Calu3 (cell line): Measurements from ENCODE around the gene CLCNKA. TPM values are rescaled to one million over a fixed set of nuclear protein-coding genes. Genes with fewer than 3 reads are reported as not detected.

Source experiments
- Bru-seq: library from RNA; stranded (reverse); fragments of 400-500 nt; gene quantifications from one replicate; lab custom pipeline; 2021; lab: Mats Ljungman, UMichigan
- BruChase-seq, 2 experiments: library from RNA; stranded (reverse); fragments of 400-500 nt; gene quantifications; one replicate each; lab custom pipeline; 2021; lab: Mats Ljungman, UMichigan
- BruUV-seq: library from RNA; stranded (reverse); fragments of 400-500 nt; replicated peaks from 2 replicates; lab custom pipeline; 2021; lab: Mats Ljungman, UMichigan
- CTCF ChIA-PET: fragments of 300-600 bp; sonication (Branson Sonifier 250); formaldehyde crosslinking; loops from one replicate; lab custom pipeline; 2022; ENCODE audit warnings: antibody characterized with exemption; lab: Charles Lee
- DNase-seq: peaks from one replicate; pipeline ENCODE4 v3.0.0; 2022
- H3K27ac Mint-ChIP-seq: one replicate; pipeline ENCODE4 v1.8.0; 2022; ENCODE audit warnings: mixed read lengths; ENCODE audit not compliant: unreplicated experiment
- H3K27me3 Mint-ChIP-seq: one replicate; pipeline ENCODE4 v1.8.0; 2022; ENCODE audit warnings: mixed read lengths; ENCODE audit not compliant: unreplicated experiment
- H3K36me3 Mint-ChIP-seq: one replicate; pipeline ENCODE4 v1.8.0; 2022; ENCODE audit warnings: mild to moderate bottlenecking, moderate library complexity, mixed read lengths; ENCODE audit not compliant: insufficient read depth, unreplicated experiment
- H3K4me1 Mint-ChIP-seq: one replicate; pipeline ENCODE4 v1.8.0; 2022; ENCODE audit warnings: mild to moderate bottlenecking, low read depth, mixed read lengths; ENCODE audit not compliant: unreplicated experiment
- H3K4me3 Mint-ChIP-seq: one replicate; pipeline ENCODE4 v1.8.0; 2022; ENCODE audit warnings: mild to moderate bottlenecking, low read depth, moderate library complexity, mixed read lengths; ENCODE audit not compliant: unreplicated experiment
- H3K9me3 Mint-ChIP-seq: one replicate; pipeline ENCODE4 v1.8.0; 2022; ENCODE audit warnings: low read depth, mixed read lengths; ENCODE audit not compliant: unreplicated experiment
- intact Hi-C: fragments of 100-400 bp; cut with micrococcal nuclease; formaldehyde crosslinking; loops from one replicate; pipeline ENCODE4 v1.10.0; 2022; ENCODE audit not compliant: unreplicated experiment
- long read RNA-seq: library from polyadenylated mRNA; stranded (forward); transcript quantifications from one replicate; pipeline ENCODE4 v2.0.0, GENCODE V29; 2022
- total RNA-seq: library from RNA; stranded (reverse); gene quantifications from 2 replicates; pipeline ENCODE4 v1.2.3, GENCODE V29; 2022
- TF ChIP-seq, protein P1 (sequence below): fragments of 200-600 bp; IDR thresholded peaks from one replicate; pipeline ENCODE4 v1.8.0; 2022; ENCODE audit warnings: antibody characterized with exemption; ENCODE audit not compliant: unreplicated experiment

Gene CLCNKA
- total RNA-seq (not detected in 2 replicates), Bru-seq, nascent RNA (not detected), BruChase-seq, experiment 1, labeled RNA remaining after a 6-hour chase (not detected), BruChase-seq, experiment 2, labeled RNA remaining after a 2-hour chase (not detected)
- long read RNA-seq: 0 reads

GRCh38 chr1:16021681-16022080 is at the start of gene CLCNKA:
CLCNKA (plus strand) TSS chr1:16022036; CDS start chr1:16022620, 584 bp downstream.
- H3K9me3 Mint-ChIP-seq: no peaks in the 10 kb centered on the region
- intact Hi-C loops: no loop called here
- H3K4me3 Mint-ChIP-seq: no peak within 1 kb of the TSS

DNA sequence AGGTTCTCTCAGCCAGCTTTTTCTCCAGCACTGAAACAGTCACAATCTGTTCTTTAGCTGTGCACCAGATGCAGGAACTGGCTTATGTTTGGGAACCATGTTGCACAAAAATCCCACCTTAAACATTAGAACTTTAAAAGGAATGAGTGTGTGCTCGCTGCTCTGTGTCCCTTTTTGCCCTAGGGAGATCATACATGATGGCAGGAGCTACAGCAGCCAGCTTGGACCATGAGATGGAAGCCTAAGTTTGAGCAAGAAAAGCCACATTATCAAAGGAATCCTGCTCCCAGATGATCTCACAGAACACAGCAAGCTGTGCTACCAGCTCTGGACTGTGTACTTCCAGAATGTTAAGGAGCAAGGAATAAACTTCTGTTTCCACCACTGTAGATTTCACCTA is 49.4 kb upstream of the CLCNKA start:
- CTCF ChIA-PET: interaction anchor here (0.6 kb wide), 1 partner anchor 541 kb away, joined by 4 read pairs; no protein-coding TSS in a partner anchor
- Mint-ChIP-seq H3K27me3 (no peaks in the 10 kb centered on the region), H3K36me3 (peaks cover 28% of the 10 kb centered on the region), H3K4me3 (no peak overlapping the region), H3K9me3 (peaks cover 2% of the 10 kb centered on the region), H3K27ac (no peak overlapping the region), H3K4me1 (peaks cover 17% of the 10 kb centered on the region)
- intact Hi-C loops: no loop called here
- no peak for DNase-seq
- TF ChIP-seq, protein P1, sequence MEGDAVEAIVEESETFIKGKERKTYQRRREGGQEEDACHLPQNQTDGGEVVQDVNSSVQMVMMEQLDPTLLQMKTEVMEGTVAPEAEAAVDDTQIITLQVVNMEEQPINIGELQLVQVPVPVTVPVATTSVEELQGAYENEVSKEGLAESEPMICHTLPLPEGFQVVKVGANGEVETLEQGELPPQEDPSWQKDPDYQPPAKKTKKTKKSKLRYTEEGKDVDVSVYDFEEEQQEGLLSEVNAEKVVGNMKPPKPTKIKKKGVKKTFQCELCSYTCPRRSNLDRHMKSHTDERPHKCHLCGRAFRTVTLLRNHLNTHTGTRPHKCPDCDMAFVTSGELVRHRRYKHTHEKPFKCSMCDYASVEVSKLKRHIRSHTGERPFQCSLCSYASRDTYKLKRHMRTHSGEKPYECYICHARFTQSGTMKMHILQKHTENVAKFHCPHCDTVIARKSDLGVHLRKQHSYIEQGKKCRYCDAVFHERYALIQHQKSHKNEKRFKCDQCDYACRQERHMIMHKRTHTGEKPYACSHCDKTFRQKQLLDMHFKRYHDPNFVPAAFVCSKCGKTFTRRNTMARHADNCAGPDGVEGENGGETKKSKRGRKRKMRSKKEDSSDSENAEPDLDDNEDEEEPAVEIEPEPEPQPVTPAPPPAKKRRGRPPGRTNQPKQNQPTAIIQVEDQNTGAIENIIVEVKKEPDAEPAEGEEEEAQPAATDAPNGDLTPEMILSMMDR: no peak
- no TSS peak for BruUV-seq

More at GRCh38 chr1:16021681-16022080, at the start of gene CLCNKA:
- peaks cover 58% of the 10 kb centered on the region for H3K27me3 Mint-ChIP-seq
- DNase-seq: no peak
- peaks cover 8% of the 10 kb centered on the region for H3K4me1 Mint-ChIP-seq
- no peaks in the 10 kb centered on the region for H3K36me3 Mint-ChIP-seq
- CTCF ChIA-PET: no interaction called here
- no peak within 1 kb of the TSS for H3K27ac Mint-ChIP-seq
- BruUV-seq: no TSS peak
- TF ChIP-seq, protein P1: no peak

DNA sequence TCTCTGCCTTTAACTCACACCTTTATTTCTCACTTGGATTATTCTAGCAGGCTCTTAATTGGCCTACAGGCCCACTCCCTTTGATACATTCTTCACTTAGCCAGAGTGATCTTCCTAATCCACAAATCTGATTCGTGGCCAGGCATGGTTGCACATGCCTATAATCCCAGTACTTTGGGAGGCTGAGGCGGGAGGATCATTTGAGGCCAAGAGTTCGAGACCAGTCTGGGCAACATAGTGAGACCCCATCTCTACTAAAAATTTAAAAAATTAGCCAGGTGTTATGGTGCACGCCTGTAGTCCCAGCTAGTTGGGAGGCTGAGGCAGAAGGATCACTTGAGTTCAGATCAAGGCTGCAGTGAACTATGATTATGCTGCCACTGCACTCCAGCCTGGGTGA is 48.1 kb upstream of the CLCNKA start:
- no TSS peak for BruUV-seq
- Mint-ChIP-seq H3K36me3 (peaks cover 28% of the 10 kb centered on the region), H3K4me3 (no peak overlapping the region), H3K27ac (no peak overlapping the region), H3K9me3 (peaks cover 2% of the 10 kb centered on the region), H3K27me3 (no peaks in the 10 kb centered on the region), H3K4me1 (peaks cover 17% of the 10 kb centered on the region)
- CTCF ChIA-PET: interaction anchor here (0.6 to 0.7 kb wide), 2 partner anchors 45 to 140 kb away, joined by 3 read pairs; no protein-coding TSS in a partner anchor
- intact Hi-C loops: no loop called here
- TF ChIP-seq, protein P1: no peak
- DNase-seq: no peak

DNA sequence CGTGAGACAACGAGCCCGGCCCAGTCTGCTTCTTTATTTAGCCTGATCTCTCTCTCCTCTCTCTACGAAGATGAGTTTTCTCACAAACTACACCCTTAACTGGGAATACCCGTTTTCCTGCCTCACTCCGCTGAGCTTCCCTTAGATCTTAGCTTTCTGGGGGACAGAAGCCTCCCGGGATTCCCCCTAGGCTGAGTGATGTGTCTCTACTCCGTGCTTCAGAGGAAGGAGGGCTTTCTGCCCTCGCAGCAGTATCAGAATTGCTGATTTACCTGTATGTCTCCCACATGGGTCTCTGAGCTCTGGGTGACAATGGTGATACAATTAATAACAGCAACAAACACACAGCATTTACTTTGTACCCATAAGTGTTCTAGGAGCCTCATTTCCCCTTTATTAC is 47.0 kb upstream of the CLCNKA start:
- TSS peak; percentile 46 for BruUV-seq
- H3K4me3 Mint-ChIP-seq: peak overlapping the region; percentile 72
- intact Hi-C loops: no loop called here
- no peak overlapping the region for H3K27ac Mint-ChIP-seq
- peaks cover 2% of the 10 kb centered on the region for H3K9me3 Mint-ChIP-seq
- CTCF ChIA-PET: interaction anchor here (0.7 kb wide), 1 partner anchor 128 kb away, joined by 4 read pairs; the partner anchor contains the start of gene SPEN
- peaks cover 17% of the 10 kb centered on the region for H3K4me1 Mint-ChIP-seq
- TF ChIP-seq, protein P1: no peak
- H3K27me3 Mint-ChIP-seq: no peaks in the 10 kb centered on the region
- DNase-seq: no peak
- peaks cover 24% of the 10 kb centered on the region for H3K36me3 Mint-ChIP-seq
